Calu3 (cell line): ENCODE measurements around the gene LINC01488. TPM values are rescaled to one million over a fixed set of nuclear protein-coding genes. Genes with fewer than 3 reads are reported as not detected.

Experiments used
- BruUV-seq: library from RNA; stranded (reverse); fragments of 400-500 nt; replicated peaks from 2 replicates; lab custom pipeline; 2021; lab: Mats Ljungman, UMichigan
- CTCF ChIA-PET: fragments of 300-600 bp; sonication (Branson Sonifier 250); formaldehyde crosslinking; loops from one replicate; lab custom pipeline; 2022; ENCODE audit warnings: antibody characterized with exemption; lab: Charles Lee
- DNase-seq: peaks from one replicate; pipeline ENCODE4 v3.0.0; 2022
- H3K27ac Mint-ChIP-seq: one replicate; pipeline ENCODE4 v1.8.0; 2022; ENCODE audit warnings: mixed read lengths; ENCODE audit not compliant: unreplicated experiment
- H3K27me3 Mint-ChIP-seq: one replicate; pipeline ENCODE4 v1.8.0; 2022; ENCODE audit warnings: mixed read lengths; ENCODE audit not compliant: unreplicated experiment
- H3K36me3 Mint-ChIP-seq: one replicate; pipeline ENCODE4 v1.8.0; 2022; ENCODE audit warnings: mild to moderate bottlenecking, moderate library complexity, mixed read lengths; ENCODE audit not compliant: insufficient read depth, unreplicated experiment
- H3K4me1 Mint-ChIP-seq: one replicate; pipeline ENCODE4 v1.8.0; 2022; ENCODE audit warnings: mild to moderate bottlenecking, low read depth, mixed read lengths; ENCODE audit not compliant: unreplicated experiment
- H3K4me3 Mint-ChIP-seq: one replicate; pipeline ENCODE4 v1.8.0; 2022; ENCODE audit warnings: mild to moderate bottlenecking, low read depth, moderate library complexity, mixed read lengths; ENCODE audit not compliant: unreplicated experiment
- H3K9me3 Mint-ChIP-seq: one replicate; pipeline ENCODE4 v1.8.0; 2022; ENCODE audit warnings: low read depth, mixed read lengths; ENCODE audit not compliant: unreplicated experiment
- intact Hi-C: fragments of 100-400 bp; cut with micrococcal nuclease; formaldehyde crosslinking; loops from one replicate; pipeline ENCODE4 v1.10.0; 2022; ENCODE audit not compliant: unreplicated experiment
- total RNA-seq: library from RNA; stranded (reverse); gene quantifications from 2 replicates; pipeline ENCODE4 v1.2.3, GENCODE V29; 2022
- TF ChIP-seq, protein P1 (sequence below): fragments of 200-600 bp; IDR thresholded peaks from one replicate; pipeline ENCODE4 v1.8.0; 2022; ENCODE audit warnings: antibody characterized with exemption; ENCODE audit not compliant: unreplicated experiment

Gene LINC01488
- total RNA-seq, 1 experiment from 2014 or later = not detected

DNA sequence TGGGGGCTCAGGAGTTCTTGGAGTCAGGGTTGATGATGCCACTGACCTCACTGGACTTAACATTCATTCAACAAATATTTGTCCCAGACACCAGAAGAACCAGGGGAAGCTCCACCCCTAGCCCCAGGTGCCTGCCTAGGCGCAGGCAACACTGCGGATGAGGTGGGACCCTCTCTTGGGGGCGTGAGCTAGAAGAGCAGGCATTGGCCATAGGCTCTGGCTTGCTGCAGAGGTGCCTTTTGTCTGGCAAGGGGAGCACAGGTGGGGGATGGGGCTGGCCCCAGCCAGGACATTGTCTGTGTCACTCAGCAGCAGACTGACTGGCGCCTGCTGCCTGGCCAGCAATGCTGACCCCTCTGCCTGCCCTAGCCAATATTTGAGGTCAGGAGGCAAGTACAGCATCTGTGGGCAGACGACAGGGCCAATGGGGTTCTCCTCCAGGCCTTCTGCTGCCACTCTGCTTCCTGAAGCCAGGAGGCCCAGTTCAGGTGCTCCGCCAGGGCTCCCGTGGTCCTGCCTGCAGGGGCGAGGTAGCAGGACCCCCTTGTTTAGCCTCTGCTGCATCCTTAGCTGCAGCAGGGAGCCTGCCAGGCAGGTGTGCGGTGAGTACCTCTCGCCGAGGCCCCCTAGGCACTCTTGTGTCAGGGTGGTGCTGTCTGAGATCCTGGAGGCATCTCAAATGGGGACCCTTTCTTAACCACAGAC is 4.0 kb downstream of the LINC01488 start:
- TF ChIP-seq, protein P1, sequence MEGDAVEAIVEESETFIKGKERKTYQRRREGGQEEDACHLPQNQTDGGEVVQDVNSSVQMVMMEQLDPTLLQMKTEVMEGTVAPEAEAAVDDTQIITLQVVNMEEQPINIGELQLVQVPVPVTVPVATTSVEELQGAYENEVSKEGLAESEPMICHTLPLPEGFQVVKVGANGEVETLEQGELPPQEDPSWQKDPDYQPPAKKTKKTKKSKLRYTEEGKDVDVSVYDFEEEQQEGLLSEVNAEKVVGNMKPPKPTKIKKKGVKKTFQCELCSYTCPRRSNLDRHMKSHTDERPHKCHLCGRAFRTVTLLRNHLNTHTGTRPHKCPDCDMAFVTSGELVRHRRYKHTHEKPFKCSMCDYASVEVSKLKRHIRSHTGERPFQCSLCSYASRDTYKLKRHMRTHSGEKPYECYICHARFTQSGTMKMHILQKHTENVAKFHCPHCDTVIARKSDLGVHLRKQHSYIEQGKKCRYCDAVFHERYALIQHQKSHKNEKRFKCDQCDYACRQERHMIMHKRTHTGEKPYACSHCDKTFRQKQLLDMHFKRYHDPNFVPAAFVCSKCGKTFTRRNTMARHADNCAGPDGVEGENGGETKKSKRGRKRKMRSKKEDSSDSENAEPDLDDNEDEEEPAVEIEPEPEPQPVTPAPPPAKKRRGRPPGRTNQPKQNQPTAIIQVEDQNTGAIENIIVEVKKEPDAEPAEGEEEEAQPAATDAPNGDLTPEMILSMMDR = no peak
- DNase-seq = no peak
- no peak overlapping the region for H3K27ac Mint-ChIP-seq
- BruUV-seq = no TSS peak
- H3K9me3 Mint-ChIP-seq = no peaks in the 10 kb centered on the region
- no peaks in the 10 kb centered on the region for H3K27me3 Mint-ChIP-seq
- CTCF ChIA-PET = no interaction called here
- H3K4me1 Mint-ChIP-seq = peaks cover 2% of the 10 kb centered on the region
- intact Hi-C loops = no loop called here
- H3K4me3 Mint-ChIP-seq = no peak overlapping the region
- no peaks in the 10 kb centered on the region for H3K36me3 Mint-ChIP-seq

DNA sequence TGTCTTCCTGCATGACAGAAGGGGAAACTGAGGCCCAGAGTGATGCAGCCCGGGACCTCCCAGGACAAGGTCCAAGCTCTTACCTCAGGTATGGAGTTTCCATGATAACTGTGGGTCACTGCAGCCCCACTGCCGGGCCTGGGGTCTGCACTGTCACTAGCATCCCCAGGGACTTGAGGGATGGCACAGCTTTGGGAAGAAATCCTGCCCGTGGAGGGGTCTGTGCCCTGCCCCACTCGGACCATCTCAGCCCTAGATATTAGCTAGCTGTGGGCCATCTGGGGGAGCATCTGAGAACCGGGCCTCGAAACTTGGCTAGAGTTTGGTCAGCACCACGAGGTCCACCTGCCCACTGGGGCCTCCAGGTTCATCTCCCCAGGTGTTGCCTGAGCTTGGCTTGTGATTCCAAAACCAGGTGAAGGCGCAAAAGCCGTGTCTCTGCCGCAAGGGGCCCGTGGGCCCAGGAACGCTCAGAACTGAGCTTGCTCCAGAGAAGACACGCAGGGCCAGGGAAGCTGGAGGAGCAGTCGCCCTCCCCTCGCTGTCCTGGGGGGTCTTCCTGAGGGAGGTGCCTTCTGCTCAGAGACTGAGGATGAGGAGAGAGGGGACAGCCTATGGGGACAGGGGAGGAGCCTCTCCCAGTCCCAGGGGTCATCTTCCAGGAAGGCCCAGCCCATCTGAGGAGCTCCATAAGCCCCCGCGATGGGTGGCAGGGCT is 4.8 kb downstream of the LINC01488 start:
- no peak overlapping the region for H3K27ac Mint-ChIP-seq
- H3K27me3 Mint-ChIP-seq = peaks cover 4% of the 10 kb centered on the region
- no peaks in the 10 kb centered on the region for H3K4me1 Mint-ChIP-seq
- no TSS peak for BruUV-seq
- CTCF ChIA-PET = no interaction called here
- TF ChIP-seq, protein P1 = no peak
- no peaks in the 10 kb centered on the region for H3K36me3 Mint-ChIP-seq
- no peak for DNase-seq
- intact Hi-C loops = no loop called here
- H3K9me3 Mint-ChIP-seq = no peaks in the 10 kb centered on the region
- H3K4me3 Mint-ChIP-seq = no peak overlapping the region

- no peak for DNase-seq
- Mint-ChIP-seq H3K27me3 (peaks cover 10% of the 10 kb centered on the region), H3K27ac (no peak overlapping the region), H3K36me3 (no peaks in the 10 kb centered on the region), H3K4me1 (no peaks in the 10 kb centered on the region), H3K9me3 (no peaks in the 10 kb centered on the region), H3K4me3 (no peak overlapping the region)
- CTCF ChIA-PET = interaction anchor here (0.5 kb wide), 1 partner anchor 99 kb away, joined by 3 read pairs; no protein-coding TSS in a partner anchor
- intact Hi-C loops = no loop called here
- TF ChIP-seq, protein P1 = no peak
- no TSS peak for BruUV-seq
Measured at GRCh38 chr11:69486773-69487291, 5.4 kb downstream of the LINC01488 start.

GRCh38 chr11:69487391-69487790 is 5.9 kb downstream of the LINC01488 start:
- no peaks in the 10 kb centered on the region for H3K9me3 Mint-ChIP-seq
- no TSS peak for BruUV-seq
- TF ChIP-seq, protein P1 = no peak
- no peak for DNase-seq
- H3K27ac Mint-ChIP-seq = no peak overlapping the region
- H3K27me3 Mint-ChIP-seq = peaks cover 16% of the 10 kb centered on the region
- no peaks in the 10 kb centered on the region for H3K36me3 Mint-ChIP-seq
- intact Hi-C loops = no loop called here
- H3K4me3 Mint-ChIP-seq = no peak overlapping the region
- CTCF ChIA-PET = interaction anchor here (0.5 kb wide), 1 partner anchor 98 kb away, joined by 3 read pairs; no protein-coding TSS in a partner anchor
- H3K4me1 Mint-ChIP-seq = no peaks in the 10 kb centered on the region
